ENCODE data around the gene SLITRK1.

The SLITRK1 gene

GRCh38 chr13:83867708-83868107, 14.6 kb downstream of the SLITRK1 start:
- DNase-seq (ENCODE audit: low read depth in 2 of 2): no peak

DNA sequence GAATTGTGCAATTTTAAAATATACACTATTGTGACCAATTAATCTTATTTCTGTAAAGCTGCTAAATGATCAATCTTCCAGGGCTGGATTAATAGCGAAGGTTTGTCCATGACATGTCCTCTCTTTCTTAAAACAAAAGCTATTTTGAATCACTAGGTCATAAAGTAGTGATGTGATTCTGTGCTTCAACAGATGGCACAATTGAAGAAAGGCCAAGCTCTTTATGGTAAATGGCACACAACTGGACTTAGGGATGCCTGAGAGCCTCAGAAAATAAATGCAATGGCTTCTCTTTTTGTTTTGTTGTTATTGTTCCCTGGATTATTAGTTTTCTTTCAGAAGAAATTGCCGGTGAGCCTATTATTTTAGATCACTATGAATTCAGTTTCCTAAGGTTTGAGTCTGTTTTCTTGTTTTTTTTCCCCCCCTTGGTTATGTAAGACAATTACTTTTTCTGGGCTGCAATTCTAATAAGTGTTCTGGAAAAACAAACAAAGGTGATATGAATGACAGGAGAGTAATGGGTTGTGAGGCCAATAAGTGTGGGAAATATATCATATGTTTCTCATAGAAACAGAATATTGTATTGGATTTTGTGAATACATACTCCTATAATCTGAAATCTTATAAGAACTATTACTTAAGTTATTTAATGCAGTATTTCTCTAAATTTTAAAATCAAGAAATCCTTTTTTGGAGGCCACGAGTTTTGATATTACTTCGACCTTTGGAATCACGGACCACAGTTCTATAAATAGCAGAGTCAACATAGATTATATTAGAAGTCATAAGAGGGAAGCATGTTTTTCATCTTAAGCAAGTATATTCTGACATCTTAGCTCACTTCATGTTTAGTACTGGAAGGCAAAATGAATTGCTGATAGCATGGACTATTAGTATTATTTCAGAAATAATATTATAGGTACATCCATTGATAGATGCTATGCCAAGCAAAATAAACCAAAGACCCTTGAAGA, 16.8 kb downstream of the SLITRK1 start:
- no peak for DNase-seq (ENCODE audit: low read depth in 2 of 2)

DNA sequence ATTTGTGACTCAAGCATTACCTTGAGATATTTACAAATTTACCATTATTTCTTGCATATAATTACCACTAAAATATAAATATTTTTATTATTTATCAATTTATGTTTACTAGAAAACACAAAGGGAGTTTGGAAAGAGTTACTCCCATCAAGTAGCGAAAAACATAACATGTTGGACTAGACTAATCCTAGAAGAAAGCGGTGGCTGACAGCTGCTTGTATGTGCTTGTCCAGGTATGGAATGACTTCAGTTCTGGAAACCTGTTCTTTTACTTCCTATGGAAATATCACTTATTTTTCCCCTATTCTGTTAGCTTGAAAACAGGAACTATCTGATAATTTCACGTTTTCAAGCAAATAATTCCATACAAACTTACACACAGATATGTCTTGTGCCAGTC, 28.5 kb downstream of the SLITRK1 start:
- no peak for DNase-seq (ENCODE audit: low read depth in 2 of 2)

DNA sequence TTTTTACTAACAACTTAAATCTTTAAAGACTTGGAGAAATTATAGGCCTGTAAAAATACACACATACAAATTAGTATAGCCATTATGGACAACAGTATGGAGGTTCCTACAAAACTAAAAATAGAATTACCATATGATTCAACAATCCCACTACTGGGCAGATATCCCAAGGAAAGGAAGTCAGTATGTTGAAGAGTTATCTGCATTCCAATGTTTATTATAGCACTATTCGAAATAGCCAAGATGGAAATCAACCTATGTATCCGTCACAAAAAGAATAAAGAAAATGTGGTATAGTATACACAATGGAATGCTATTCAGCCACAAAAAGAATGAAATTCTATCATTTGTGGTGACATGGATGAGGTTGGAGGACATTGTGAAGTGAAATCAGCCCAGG, 37.2 kb downstream of the SLITRK1 start:
- DNase-seq (ENCODE audit: low read depth in 2 of 2): peak; percentile 54 to 55

- DNase-seq (ENCODE audit: low read depth in 2 of 2): no peak
Observed at GRCh38 chr13:83839146-83839545, 43.1 kb downstream of the SLITRK1 start.

- DNase-seq (ENCODE audit: low read depth in 2 of 2): no peak
Observed at GRCh38 chr13:83831796-83832195, 50.5 kb downstream of the SLITRK1 start.

DNA sequence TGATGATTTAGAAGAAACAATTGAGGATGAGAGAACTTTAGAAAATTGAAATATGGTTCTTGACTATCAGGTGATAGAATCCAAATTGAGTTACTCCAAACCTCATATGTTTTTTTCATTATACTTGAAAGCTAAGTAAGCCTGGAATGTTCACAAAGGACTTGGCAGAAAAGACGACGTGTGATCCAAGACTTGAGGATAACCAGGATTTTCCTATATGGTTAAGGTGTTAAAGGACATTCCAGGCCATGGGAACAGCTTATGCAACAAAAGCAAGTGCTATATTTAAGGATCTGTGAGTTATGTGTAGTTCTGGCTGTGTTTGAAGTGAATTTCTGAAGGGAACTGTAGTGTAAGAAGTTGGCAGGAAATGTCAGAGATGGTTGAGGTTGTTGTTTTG, 52.5 kb downstream of the SLITRK1 start:
- no peak for DNase-seq (ENCODE audit: low read depth in 2 of 2)

DNA sequence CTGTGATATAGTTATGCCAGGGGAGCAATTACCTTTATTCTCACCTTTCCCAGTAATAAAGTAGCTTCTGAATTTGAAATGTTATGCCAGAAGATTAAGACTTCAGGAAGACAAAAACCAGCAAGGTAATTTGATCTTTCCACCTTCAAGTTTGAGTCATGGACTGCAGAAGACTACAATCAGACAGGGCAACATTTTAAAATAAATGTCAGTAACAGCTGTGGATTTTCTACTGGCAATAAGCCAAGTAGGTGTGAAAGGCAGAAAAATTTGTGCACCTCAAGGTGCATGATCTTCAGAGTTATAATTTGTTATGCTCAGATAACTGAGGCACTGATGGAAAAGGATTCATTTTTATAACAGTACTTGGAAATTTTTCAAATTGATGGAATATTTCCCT, 54.9 kb downstream of the SLITRK1 start:
- no peak for DNase-seq (ENCODE audit: low read depth in 2 of 2)

All from fibroblast of skin of left quadriceps (primary cell).